HG02970 (cell line): ENCODE data around the gene HP.
"Not testable (repeated sequence)": the region's sequence is repeated elsewhere in the genome, so short reads cannot be mapped to it uniquely, and the experiment has no call there.

ENCODE experiments used
- ATAC-seq: cut with Tn5 transposase; IDR thresholded peaks from one replicate; pipeline ENCODE4 v1.9.1; 2021; ENCODE audit warnings: mild to moderate bottlenecking, moderate library complexity, moderate number of reproducible peaks; ENCODE audit not compliant: unreplicated experiment, low FRiP score

Gene HP

GRCh38 chr16:72054254-72054847 is at the start of gene HP:
HP (plus strand) TSS chr16:72054505; CDS start chr16:72054653, 148 bp downstream.
- ATAC-seq, result not testable (repeated sequence)

- not testable (repeated sequence) for ATAC-seq
Measured at GRCh38 chr16:72008065-72008423, 46.3 kb upstream of the HP start.

GRCh38 chr16:72008424-72009216 is 45.7 kb upstream of the HP start, which contains the start of gene DHODH:
DHODH (plus strand) TSS chr16:72008744; CDS start chr16:72008765, 21 bp downstream.
- ATAC-seq, result peak; percentile 100

GRCh38 chr16:72009779-72010178 is 44.5 kb upstream of the HP start:
- no peak for ATAC-seq

GRCh38 chr16:72012607-72013006 is 41.7 kb upstream of the HP start:
- no peak for ATAC-seq

- ATAC-seq, result no peak
Measured at GRCh38 chr16:72013389-72013788, 40.9 kb upstream of the HP start.

GRCh38 chr16:72013888-72014581 is 40.3 kb upstream of the HP start:
- ATAC-seq, result no peak

- no peak for ATAC-seq
Measured at GRCh38 chr16:72014675-72015074, 39.6 kb upstream of the HP start.

GRCh38 chr16:72015124-72015523 is 39.2 kb upstream of the HP start:
- ATAC-seq, result no peak

- no peak for ATAC-seq
Measured at GRCh38 chr16:72018470-72018869, 35.8 kb upstream of the HP start.

- ATAC-seq, result no peak
Measured at GRCh38 chr16:72021043-72021442, 33.3 kb upstream of the HP start.

- no peak for ATAC-seq
Measured at GRCh38 chr16:72022127-72022526, 32.2 kb upstream of the HP start.

- ATAC-seq, result no peak
Measured at GRCh38 chr16:72023962-72024361, 30.3 kb upstream of the HP start.

GRCh38 chr16:72024862-72025382 is 29.4 kb upstream of the HP start:
- no peak for ATAC-seq

- ATAC-seq, result no peak
Measured at GRCh38 chr16:72025404-72026114, 28.7 kb upstream of the HP start.

- ATAC-seq, result no peak
Measured at GRCh38 chr16:72027669-72028378, 26.5 kb upstream of the HP start.

- no peak for ATAC-seq
Measured at GRCh38 chr16:72029567-72030271, 24.6 kb upstream of the HP start.

- no peak for ATAC-seq
Measured at GRCh38 chr16:72033437-72033836, 20.9 kb upstream of the HP start.

- no peak for ATAC-seq
Measured at GRCh38 chr16:72036098-72036497, 18.2 kb upstream of the HP start.
